HG03469 (cell line): ENCODE data around the gene DUS1L.

Experiments
- ATAC-seq: cut with Tn5 transposase; IDR thresholded peaks from one replicate; pipeline ENCODE4 v1.9.1; 2021; ENCODE audit warnings: mild to moderate bottlenecking, moderate library complexity, moderate number of reproducible peaks; ENCODE audit not compliant: unreplicated experiment

DUS1L gene

DNA sequence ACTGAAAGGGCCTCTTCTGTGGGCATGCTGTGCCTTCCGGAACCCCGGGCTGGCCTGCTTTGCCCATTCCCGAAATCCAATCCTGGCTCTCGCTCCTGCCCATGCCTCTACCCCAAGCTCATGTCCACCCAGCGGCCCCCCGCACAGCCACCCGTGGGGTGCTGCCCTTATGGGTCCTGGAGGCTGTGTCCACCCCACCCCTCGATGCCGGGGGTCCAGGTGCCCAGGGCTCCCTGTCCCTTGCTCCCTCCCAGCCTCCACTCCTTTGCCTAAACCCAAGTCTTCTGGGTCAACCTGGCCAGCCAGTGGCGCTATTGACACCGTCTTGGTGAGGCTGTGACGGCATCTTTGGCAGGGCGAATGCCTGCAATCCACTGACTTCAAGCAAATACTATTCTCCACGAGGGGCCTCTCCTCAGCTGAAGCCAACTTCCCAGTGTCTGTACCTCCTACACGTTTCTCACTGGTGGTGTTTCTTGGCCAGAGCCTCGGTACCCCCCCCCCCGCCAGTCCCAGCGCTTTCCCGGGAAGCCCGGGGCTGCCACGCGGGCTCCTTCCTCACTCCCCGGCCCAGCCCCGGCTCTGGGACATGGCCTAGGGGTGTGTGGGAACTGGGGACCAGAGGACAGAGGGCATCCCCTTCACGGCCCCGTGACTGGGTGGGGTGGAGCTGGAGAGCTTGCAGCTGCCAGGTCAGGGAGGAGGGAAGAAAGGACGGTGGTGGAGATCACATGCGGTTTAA is 12.2 kb upstream of the DUS1L start:
- ATAC-seq, result no peak

DNA sequence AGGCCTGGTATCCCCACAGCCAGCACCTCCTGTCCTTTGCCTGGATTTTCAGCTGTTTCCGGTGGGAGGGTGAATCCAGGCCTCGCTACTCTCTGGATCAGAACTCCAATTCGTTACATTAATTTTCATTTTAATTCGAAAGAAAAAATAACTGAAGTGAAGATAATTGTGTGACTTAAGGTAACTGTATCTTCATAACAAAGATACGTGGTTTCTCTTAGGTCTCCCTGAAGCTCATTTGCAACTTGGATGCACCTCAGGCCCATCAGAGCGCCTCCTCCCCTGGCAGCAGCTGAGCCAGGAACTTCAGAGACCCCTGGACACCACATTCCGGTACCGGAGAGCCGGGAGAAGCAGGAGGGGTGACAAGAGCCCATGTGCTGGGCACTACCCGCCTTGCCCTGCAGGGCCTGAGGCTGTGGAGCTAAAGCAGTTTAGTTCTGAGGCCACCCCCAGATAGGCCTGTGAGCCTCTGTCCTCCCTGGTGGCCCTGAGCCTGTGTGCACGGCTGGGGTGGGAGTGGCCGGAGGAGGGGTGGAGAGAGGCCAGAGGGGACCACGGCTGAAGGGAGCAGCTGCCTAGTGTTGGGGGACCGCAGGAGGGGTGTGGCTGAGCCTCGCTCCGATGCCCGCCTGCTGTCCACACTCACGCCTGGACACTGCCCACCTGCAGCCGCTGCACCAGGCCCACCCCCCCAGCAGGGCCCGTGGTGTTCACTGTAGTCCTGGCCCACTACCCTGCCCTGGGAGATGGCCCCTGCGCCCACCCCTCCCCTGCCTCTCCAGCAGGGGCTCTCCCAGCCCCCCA is 11.4 kb upstream of the DUS1L start:
- ATAC-seq, result no peak

DNA sequence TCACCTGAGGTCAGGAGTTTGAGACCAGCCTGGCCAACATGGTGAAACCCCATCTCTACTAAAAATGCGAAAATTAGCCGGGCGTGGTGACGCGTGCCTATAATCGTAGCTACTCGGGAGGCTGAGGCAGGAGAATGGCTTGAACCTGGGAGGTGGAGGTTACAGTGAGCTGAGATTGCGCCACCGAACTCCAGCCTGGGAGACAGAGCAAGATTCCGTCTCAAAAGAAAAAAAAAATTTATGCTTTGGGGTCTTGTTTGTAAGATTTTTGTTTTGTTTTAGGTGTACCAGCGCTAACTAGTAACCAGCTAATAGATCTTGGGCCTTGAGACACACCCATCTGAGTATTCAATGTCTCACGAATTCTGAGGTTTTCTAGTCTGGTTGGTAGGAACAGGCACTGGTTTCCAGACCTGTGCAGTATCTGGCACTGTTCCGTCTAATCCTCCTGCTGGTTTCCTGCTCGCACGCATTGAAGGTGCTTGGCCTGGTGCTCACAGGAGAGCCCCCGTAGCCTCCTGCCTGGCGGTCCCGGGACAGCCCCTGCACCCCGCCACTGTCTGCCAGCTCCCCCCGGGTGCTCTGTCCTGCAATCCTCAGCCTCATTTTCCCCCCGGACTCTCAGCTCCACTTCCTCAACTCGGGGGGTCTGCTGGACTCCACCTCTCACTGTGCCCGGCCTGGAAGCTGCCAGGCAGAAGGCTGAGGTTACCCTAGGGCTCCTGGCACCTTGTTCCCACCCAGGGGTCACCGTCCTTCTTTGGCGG is 10.6 kb upstream of the DUS1L start:
- ATAC-seq, result no peak

DNA sequence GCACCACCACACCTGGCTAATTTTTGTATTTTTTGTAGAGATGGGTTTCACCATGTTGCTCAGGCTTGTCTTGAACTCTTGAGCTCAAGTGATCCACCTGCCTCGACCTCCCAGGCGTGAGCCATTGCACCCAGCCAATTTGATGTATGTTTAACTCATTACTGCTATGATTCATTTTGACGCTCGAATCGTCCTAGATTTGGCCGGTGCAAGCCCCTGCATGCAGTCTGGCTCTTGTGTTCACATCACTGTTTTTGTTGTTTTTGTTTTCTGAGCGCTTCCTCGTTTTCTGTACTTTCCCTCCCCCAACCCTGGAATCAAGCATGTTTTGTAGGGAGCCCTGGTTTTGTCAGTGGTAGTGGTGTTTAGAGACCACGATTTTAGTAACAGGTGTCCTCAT is 7.8 kb upstream of the DUS1L start:
- ATAC-seq, result no peak

DNA sequence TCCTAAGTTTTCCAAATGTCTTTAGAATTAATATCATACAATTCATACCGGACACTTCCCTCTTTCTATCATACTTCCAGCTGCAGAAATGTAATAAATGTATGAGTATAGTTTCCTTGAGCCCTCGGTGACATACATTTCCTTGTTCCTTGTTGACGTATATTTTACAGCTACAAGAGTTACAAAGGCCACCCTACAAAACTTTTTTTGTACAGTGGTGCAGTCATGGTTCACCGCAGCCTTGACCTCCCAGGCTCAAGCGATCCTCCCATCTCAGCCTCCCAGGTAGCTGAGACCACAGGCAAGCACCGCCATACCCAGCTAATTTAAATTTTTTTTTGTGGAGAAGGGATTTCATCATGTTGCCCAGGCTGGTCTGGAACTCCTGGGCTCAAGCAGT is 7.2 kb upstream of the DUS1L start:
- ATAC-seq, result no peak

DNA sequence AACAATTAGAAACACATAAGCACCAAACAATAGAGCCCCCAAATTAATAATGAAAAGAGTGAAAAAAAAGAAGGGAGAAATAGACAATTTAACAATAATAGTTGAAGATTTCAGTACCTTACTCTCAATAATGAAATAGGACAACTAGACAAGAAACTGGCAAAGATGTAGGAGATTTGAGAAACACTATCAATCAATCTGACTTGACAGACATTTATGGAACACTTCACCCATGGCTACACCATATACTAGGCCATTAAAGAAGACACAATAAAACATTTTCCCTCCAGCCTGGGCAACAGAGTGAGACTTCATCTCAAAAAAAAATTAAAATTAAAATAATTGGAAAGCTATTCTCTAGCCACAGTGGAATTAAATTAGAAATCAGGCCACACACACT is 5.0 kb upstream of the DUS1L start:
- ATAC-seq, result no peak

DNA sequence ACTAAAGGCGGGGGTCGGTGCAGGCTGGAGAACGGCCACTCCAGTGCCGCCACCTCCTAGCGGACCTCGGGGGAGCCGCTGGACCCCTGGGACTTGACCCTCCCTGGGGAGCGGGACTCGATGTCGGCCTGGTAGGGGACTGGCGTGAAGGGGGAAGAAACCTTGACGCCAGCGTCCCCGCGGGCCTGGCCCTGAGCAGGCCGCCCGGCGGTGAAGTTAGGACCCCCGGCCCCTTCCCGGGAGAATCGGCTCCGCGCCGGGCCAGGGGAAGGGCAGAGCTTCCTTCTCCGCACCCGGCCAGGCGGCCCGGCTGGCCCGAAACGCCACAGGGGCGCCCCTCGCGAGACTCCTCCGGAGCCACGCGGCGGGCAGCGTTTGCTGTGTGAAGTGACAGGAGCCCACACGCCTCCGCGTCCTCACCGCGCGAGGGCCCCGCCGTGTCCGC is 389 bp downstream of the DUS1L start:
- ATAC-seq, result no peak

DNA sequence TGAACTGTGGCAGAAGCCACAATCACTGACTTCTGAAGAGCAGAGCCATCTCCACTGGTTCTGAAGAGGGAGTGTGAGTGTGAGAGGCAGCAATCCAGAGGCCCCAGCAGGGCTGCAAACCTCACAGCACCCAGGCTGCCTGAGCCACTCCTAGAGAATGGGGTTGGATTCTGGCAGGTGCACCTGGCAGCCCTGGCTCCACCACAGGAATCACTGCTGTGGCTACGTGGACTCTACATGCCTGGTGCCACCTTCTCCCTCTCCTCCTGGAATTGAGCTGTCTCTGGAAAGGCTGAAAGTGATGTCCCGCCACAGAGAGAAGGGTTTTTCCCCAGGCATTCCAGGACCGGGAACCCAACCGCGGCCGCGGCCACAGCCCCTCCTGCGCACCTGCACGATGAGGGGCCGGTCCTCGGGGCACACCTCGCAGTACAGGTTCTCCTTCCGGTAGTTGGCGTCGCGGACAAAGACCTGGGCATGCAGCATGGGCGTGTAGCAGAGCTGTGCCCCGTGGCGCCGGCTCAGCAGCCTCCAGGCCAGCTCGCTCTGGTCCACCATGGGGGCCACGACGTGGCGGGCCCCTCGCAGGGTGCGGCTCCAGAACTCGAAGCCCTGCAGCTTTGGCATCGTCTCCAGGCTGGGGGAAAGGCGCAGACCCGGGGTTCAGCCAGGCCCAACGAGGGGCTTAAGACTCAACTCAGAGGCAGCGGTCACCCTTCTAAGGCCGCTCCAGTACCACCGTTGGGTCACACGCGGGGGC is 991 bp downstream of the DUS1L start:
- ATAC-seq, result no peak

DNA sequence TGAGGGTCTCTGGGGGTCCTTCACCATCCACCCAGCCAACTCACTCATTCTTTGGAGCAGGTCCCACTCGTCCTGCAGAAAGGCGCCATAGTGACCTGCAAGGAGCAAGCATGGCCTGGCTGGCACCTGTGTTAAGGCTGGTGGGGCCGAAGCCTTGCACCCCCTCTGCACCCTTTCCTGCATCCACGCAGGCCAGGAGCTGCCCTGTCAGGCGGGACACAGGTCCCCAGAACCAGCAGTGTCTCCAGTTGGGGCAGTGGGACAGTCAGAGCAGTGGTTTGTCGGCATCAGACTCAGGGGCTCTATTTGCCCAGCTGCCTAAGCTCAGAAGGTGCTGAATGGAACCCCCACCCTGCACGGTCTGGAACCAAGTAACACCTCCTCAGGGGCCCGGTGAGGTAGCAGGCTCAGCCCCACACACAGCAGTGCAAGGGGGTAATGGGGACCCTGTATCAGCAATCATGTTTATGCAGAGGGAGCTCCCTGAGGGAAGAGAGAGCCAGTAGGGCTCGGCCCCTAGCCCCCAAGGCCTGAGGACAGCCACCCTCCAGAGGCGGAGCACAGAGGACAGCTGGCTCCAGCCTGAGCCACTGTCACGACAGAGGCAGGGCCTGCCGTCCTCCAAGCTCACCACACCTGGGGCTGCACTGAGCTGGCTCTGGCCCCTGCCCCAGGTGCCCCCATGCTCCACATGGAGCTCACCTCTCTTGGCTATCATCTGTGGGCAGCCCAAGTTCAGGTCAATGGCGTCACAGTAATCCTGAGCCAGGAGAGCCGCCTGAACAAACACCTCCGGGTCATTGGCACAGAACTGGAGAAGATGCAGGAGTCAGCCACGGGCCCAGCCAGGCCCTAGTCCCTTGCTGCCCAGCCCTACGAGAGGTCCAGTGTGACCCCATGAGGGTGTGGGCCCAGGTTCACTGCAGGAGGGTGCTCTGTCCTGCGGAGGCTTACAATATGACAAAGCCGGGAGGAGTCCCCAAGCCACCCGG is 1.9 kb downstream of the DUS1L start:
- no peak for ATAC-seq

DNA sequence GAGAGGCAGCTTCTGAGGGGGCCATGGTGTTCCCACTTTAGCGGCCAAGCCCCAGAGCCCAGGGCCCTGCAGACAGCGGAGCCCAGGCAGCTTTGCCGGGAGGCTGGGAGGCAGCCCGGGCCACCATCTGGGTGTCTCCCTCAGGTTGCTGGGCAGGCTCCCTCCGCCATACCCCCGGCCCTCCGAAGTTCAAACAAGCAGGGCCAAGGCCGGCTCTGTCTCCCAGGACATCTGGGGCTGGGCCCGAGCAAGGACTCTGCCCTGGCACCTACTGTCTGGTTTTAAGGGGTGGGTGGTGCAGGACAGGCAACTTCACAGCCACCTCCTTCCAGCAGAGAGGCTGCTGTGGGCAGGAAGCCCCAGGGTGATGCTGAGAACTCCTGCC is 2.6 kb downstream of the DUS1L start:
- ATAC-seq, result no peak

DNA sequence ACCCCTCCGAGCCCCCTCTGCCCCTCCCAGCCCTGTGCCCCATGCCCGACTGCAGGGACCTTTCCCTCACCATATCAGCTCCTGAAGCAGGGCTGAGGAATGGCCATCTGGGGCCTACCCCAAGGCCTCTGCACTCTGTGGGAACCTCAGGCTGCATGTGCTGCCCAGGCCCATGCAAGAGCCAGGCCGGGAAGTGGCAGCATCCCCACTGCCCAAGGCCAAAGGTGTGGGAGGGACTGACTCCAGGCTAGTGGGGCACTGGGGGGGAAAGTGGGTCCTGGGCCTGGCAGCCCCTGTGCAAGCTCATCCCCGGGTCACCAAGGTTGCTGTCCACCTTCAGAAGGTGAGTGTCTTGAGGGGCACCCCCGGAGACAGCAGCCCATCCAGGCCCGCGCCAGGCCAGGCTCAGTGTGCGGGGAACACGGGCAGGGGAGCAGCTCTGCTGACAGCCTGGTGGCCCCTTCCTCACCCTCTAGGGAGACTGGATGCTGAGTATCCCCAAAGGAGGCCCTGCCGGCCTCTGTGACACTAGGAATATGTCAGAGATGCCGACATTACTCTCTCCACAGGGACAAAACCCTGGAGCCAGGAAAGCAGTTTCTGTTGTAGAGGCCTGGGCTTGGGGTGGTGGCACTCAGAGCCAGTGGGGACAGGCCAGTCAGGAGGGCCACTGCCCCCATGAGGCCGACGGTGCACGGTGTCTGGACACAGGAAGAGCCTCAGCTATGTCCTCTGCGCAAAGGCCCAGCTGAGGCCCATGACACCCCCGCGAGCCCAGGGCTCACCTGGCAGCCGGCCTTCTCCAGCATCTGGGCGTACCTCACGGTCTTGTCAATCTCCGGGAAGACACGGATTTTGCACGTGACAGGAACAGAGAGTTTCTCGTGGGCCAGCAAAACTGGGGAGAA is 3.3 kb downstream of the DUS1L start:
- ATAC-seq, result no peak

DNA sequence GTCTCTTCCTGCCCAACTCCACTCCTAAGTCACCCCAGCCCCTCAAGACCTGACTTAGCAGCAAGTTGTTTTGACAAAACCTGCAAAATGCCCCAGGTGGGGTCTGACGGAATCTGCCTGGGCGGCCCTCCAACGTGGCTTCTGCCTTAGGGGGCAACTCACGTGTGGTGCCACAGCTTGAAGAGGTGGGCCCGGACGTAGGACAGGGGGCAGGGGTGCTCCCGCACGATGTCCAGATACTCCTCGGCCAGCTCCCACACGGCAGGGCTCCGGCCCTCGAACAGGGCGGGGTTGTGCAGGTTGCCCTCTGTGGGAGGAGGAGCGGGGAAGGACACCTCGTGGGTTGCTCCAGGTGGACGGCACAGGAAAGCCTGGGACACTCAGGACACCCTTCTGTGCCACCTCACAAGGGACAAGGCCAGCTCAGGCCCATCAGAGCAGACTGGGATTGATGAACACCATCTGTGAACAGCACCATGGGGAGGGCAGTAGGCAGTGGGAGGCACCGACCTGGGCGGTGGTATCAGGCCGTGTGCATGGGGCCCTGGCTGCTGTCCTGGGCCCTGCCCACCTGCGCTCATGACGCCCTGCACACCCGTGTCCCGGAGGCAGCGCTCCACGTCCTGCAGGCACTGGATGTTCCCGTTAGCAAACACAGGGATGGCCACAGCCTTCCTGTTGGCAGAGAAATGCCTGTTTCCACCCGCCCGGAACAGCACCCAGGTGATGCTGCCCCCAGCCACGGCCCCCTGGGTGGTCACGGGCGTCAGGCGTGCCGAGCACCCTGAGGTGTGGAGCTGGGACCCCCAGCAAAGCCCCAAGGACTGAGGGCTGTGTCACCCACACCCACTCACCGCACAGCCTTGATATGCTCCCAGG is 4.3 kb downstream of the DUS1L start:
- ATAC-seq, result no peak

DNA sequence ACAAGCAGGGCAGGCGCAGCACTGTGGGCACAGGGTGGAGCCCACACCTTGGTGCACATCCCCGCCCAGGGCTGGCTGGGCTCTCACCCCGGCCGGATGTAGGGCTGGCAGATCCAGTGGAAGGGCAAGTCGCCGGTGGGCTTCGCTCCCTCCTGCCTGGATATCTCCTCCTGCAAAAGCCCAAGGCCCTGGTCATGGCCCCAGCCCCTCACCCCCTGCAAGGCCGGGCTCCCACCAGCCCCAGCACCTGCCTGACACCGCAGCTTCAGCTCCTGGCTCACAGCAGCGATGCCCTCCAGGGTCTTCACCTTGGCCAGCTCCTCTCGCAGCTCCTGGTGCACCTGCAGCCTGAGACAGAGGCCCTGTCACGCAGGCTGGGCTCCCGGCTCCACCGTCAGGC is 5.0 kb downstream of the DUS1L start:
- no peak for ATAC-seq

DNA sequence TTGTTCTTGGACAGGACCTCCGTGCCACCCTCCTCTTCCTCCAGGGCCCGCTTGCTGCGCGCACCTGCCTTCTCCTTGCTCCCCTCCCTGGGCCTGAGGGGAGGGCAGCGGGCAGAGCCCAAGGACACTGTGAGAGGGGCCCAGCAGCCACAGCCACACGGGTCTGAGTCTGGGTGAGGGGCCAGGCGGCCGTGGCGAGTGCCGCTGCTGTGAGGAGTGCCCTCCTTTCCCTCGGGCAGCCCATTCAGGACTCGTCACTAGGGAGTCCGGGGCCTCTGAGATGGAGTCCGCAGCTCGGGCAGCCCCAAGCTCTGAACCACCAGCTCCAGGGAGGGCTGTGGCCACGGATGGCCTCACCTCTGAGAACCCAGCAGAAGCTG is 5.6 kb downstream of the DUS1L start:
- ATAC-seq, result no peak

DNA sequence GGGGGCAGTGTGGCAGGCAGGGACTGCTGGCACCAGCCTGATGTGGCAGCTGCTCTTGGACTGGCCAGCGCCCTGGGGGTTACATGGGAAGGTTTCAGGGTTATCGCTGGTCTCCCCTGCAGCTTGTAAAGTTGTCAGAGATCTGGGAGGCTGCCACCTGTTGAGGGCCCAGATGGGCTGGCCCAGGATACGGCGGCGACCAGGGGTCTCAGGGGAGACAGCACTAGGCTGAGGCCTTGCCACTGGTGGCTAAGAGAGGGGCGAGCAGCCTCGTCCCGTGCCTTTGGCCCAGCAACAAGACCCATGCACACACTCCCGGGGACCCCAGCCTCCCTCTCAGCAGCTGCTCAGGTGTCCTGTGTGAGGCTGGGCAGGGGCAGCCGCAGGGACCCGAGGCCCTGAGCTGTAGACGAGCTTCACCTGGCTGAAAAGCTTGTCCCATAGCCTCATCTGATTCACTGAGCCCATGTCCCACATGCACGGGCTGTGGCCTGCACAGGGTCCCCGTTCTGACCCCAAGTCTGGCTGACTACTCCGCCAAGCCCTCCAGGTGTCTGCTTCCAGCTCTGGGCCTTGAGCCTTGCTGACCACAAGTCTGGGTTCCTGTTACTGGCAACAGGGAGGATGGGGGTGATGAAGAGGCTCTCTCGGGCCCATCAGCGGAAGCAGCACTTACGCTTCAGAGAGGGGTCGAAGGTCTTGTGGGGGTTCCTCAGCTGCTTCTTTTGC is 6.2 kb downstream of the DUS1L start:
- ATAC-seq, result no peak

DNA sequence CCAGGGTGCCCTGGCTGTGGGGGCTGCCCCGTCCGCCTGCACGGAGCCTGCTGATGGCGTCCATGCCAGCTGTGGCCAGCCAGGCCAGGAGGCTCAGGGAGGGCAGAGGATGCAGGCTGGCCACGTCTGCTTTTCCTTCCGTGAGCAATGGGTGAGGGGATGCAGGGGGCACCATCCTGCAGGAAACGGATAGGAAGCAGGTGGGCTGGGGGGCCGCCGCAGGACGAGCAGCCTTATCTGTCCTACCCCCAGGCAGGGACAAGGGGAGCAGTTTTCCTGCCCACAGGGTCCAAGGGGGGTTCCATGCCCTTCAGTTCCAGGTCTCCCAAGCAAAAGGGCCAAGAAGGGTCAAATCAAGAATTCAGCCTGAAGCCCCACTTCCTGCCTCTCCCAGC is 6.8 kb downstream of the DUS1L start:
- ATAC-seq, result no peak

DNA sequence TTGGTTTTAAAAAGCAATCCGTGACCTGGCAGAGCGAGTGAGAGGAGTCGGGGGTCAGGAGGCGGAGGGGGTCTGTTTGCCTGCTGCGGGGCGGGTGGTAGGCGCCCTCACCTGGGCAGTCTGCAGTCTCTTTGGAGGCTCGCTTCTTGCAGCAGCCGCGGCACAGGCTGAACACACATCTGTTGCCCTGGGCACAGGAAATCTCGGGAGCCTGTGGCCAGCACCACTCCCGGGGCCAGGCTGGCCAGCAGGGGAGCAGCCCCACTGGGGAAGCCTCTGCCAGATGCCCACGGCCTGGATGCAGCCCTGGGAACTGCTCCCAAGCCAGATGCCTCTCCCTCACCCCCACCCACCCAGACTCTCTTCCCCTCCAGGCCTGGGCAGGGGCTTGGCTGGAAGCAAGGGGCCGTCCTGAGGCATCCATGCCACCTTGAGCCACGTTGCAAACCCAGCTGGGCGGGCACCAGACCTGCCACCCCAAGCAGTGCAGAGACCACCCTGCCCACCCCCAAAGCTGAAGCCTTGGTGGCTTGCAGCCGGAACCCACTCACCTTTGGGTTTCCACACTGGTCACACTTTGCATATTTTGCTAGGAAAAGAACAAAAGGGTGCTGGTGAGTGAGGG is 7.3 kb downstream of the DUS1L start:
- no peak for ATAC-seq
